Fibroblast of lung (primary cell): ENCODE results near the gene ZNF423.

Source experiments
- CTCF ChIP-seq, 2 donors: IDR thresholded peaks in 1 of 2; conservative IDR thresholded peaks in 1 of 2; 1 replicate in 1 of 2; 2 replicates in 1 of 2; pipeline ENCODE4 v1.5.1; 2011 to 2012; ENCODE audit warnings: low read length in 2 of 2, control low read depth in 1 of 2, inconsistent platforms in 1 of 2, low read depth in 1 of 2, mild to moderate bottlenecking in 1 of 2
- EZH2 ChIP-seq: IDR thresholded peaks from 2 replicates; pipeline ENCODE4 v1.5.1; 2012; ENCODE audit warnings: low read length, control low read depth, mild to moderate bottlenecking; ENCODE audit errors: missing control alignments

- TF ChIP-seq CTCF (conservative IDR thresholded peaks at IDR 0.05 in 1 of 2, IDR thresholded peaks at IDR 0.05 in 1 of 2; ENCODE audit: low read depth in 1 of 2, low read length in 2 of 2) (no peak), EZH2 (no peak)
These were observed 56.7 kb downstream of the ZNF423 start for GRCh38 chr16:49799172-49799571.
